ENCODE data around the gene CTTN.

DNA sequence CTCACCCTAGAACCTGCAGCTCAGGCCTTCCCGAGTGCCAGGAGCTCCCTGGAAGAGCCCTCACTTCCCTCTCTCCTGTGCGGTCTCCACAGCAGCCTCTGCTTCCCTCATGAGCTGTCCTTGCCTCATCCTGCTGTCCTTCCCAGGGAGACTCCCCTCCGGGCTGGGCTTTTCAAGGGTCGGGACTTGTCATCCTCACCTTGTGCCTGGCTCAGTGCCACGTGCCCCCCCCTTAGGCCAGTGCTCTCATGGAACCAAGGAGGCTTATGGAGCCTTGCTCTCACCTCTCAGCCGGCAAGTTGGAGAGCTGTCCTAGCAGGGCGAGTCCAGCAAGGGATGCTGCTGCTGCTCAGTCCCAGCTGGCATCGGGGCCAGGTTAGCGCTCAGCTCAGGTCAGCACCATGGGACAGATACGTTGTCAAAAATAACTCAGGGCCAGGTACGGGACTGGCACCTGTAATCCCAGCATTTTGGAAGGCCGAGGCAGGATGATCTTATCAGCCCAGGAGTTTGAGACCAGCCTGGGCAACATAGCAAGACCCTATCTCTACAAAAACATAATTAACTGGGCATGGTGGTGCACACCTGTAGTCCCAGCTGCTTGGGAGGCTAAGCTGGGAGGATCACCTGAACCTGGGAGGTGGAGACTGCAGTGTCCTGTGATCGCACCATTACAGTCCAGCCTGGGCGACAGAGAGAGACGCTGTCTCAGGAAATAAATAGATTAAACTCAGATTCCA is 13.6 kb downstream of the CTTN start:
- TF ChIP-seq, protein P1, sequence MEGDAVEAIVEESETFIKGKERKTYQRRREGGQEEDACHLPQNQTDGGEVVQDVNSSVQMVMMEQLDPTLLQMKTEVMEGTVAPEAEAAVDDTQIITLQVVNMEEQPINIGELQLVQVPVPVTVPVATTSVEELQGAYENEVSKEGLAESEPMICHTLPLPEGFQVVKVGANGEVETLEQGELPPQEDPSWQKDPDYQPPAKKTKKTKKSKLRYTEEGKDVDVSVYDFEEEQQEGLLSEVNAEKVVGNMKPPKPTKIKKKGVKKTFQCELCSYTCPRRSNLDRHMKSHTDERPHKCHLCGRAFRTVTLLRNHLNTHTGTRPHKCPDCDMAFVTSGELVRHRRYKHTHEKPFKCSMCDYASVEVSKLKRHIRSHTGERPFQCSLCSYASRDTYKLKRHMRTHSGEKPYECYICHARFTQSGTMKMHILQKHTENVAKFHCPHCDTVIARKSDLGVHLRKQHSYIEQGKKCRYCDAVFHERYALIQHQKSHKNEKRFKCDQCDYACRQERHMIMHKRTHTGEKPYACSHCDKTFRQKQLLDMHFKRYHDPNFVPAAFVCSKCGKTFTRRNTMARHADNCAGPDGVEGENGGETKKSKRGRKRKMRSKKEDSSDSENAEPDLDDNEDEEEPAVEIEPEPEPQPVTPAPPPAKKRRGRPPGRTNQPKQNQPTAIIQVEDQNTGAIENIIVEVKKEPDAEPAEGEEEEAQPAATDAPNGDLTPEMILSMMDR (IDR thresholded peaks at IDR 0.05), result no peak
- TF ChIP-seq POLR2A (IDR thresholded peaks at IDR 0.05), result no peak
